OCI-LY7 (cell line): ENCODE results near the gene FRMD5. TPM values are rescaled to one million over a fixed set of nuclear protein-coding genes. Genes with fewer than 3 reads are reported as not detected.

Experiments
- BruUV-seq: library from RNA; stranded (reverse); fragments of 400-500 nt; replicated peaks from 2 replicates; lab custom pipeline; 2021; lab: Mats Ljungman, UMichigan
- CTCF ChIA-PET: fragments of 300-600 bp; sonication (Branson Sonifier 250); formaldehyde crosslinking; loops from one replicate; lab custom pipeline; 2022; ENCODE audit warnings: antibody characterized with exemption; ENCODE audit not compliant: unreplicated experiment; lab: Charles Lee
- POLR2A ChIA-PET: fragments of 300-600 bp; sonication (Branson Sonifier 250); formaldehyde crosslinking; loops from one replicate; lab custom pipeline; 2022; ENCODE audit warnings: antibody characterized with exemption; lab: Charles Lee
- DNase-seq: peaks from one replicate; pipeline ENCODE4 v3.0.0-alpha.2; 2015; ENCODE audit warnings: low spot score
- H2AFZ ChIP-seq: fragments of 200-600 bp; sonication (generic), shearing (Covaris generic); 2 replicates; pipeline ENCODE4 v1.6.1; 2014; ENCODE audit warnings: mild to moderate bottlenecking, antibody characterized with exemption, low read length, moderate library complexity
- H3K27ac ChIP-seq: fragments of 200-600 bp; sonication (generic); 2 replicates; pipeline ENCODE4 v1.5.1; 2014; ENCODE audit warnings: mixed run types, low read depth, mild to moderate bottlenecking, moderate library complexity, low read length, inconsistent platforms; ENCODE audit not compliant: poor library complexity, severe bottlenecking
- H3K36me3 ChIP-seq: fragments of 200-600 bp; sonication (generic); 2 replicates; pipeline ENCODE4 v1.6.1; 2014; ENCODE audit warnings: mild to moderate bottlenecking, antibody characterized with exemption, low read length, moderate library complexity, mixed read lengths; ENCODE audit not compliant: insufficient read depth
- H3K4me1 ChIP-seq: fragments of 200-600 bp; sonication (generic); 2 replicates; pipeline ENCODE4 v1.5.1; 2014; ENCODE audit warnings: mild to moderate bottlenecking, low read length; ENCODE audit not compliant: insufficient read depth, poor library complexity, severe bottlenecking
- H3K4me2 ChIP-seq: fragments of 200-600 bp; sonication (generic); 2 replicates; pipeline ENCODE4 v1.6.1; 2014; ENCODE audit warnings: mild to moderate bottlenecking, low read length
- H3K4me3 ChIP-seq: fragments of 200-600 bp; sonication (generic); 2 replicates; pipeline ENCODE4 v1.5.1; 2014; ENCODE audit warnings: mild to moderate bottlenecking, low read depth, low read length; ENCODE audit not compliant: poor library complexity, severe bottlenecking
- H3K79me2 ChIP-seq: fragments of 200-600 bp; sonication (generic); 2 replicates; pipeline ENCODE4 v1.6.1; 2016; ENCODE audit warnings: low read depth, mild to moderate bottlenecking, low read length, moderate library complexity, mixed read lengths; ENCODE audit not compliant: insufficient read depth
- H3K9me2 ChIP-seq: fragments of 200-600 bp; sonication (generic); 2 replicates; pipeline ENCODE4 v1.6.1; 2016; ENCODE audit warnings: mild to moderate bottlenecking, low read length, mixed read lengths; ENCODE audit not compliant: insufficient read depth
- H3K9me3 ChIP-seq: fragments of 200-600 bp; sonication (generic); 2 replicates; pipeline ENCODE4 v1.6.1; 2014; ENCODE audit warnings: mild to moderate bottlenecking, mixed run types, low read length, mixed read lengths
- H4K20me1 ChIP-seq: fragments of 200-600 bp; sonication (generic); 2 replicates; pipeline ENCODE4 v1.6.1; 2014; ENCODE audit warnings: mild to moderate bottlenecking, antibody characterized with exemption, low read length, moderate library complexity, mixed read lengths; ENCODE audit not compliant: insufficient read depth
- EZH2phosphoT487 ChIP-seq: fragments of 200-600 bp; sonication (generic); IDR thresholded peaks from 2 replicates; pipeline ENCODE4 v1.6.1; 2018; ENCODE audit warnings: low read depth, borderline replicate concordance, mild to moderate bottlenecking, mixed run types, antibody characterized with exemption, low read length, moderate library complexity, mixed read lengths
- intact Hi-C: fragments of 100-400 bp; cut with micrococcal nuclease; formaldehyde crosslinking; loops from one replicate; pipeline ENCODE4 v1.10.0; 2022; ENCODE audit not compliant: unreplicated experiment
- total RNA-seq, 2 experiments: library from RNA; depleted of rRNA in 1 of 2; stranded (reverse); fragments of >200 nt in 1 of 2; shearing (Covaris generic) in 1 of 2; gene quantifications; 2 replicates each; pipeline ENCODE4 v1.2.3, GENCODE V29; 2014 to 2022
- TF ChIP-seq, protein P1 (sequence below): fragments of 200-600 bp; sonication (generic); conservative IDR thresholded peaks from 2 replicates; pipeline ENCODE4 v1.5.1; 2014; ENCODE audit warnings: mild to moderate bottlenecking, antibody characterized with exemption, low read length, moderate library complexity, mixed read lengths

The FRMD5 gene
- total RNA-seq, 2 experiments from 2014 or later: not detected

DNA sequence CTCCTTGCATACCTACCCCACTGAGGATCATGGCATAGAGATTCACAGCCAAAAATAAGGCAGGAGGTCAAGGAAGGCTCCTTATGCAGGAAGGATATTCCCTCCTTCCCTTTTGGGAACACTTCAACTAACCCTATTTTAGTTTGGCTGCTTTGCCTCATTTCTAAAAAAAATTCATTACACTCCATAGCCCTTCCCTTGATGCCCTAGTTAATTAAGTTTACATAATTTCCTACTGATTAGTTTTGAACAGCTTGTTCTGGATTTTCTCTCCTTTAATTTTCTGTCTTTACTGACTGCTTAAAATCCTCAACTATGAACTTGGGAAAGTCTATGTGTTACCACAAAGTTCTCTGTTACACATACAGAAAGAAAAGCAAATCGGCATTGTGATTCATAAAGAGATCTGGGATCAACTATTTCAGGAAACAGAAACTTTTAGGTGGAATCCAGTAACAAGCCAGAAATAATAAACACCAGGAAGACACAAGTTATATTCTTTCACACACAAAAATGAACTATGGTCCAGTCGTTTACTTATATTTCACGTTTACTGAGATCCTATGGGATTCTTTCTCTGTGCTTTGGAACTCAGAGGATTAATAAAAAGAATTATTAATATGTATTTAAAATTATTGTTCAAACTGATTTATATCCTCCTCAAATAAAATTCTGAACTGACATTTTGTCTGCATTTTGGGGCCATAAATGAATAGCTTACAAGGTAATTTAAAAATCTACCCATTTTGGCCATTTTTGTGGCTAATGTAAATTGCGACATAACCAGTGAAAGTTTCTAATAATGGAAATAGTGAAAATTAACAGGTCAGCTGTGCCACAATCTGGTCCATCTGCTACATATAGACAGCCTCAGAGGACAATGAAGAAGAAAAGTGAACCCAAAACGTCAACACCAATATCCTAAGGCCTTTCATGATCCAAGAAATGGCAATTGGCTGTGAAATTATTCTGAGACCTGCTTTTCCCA lies 113.8 kb downstream of the FRMD5 start:
- Histone ChIP-seq H3K4me1 (no peaks in the 10 kb centered on the region), H2AFZ (no peak overlapping the region), H3K79me2 (no peaks in the 10 kb centered on the region), H3K9me2 (no peaks in the 10 kb centered on the region), H4K20me1 (no peaks in the 10 kb centered on the region), H3K4me2 (no peak overlapping the region), H3K36me3 (no peaks in the 10 kb centered on the region), H3K4me3 (no peak overlapping the region), H3K27ac (no peak overlapping the region), H3K9me3 (no peaks in the 10 kb centered on the region; the same call in 1 of the 2 replicates)
- intact Hi-C loops: loop anchor here (5.0 kb wide), 1 partner anchor 51 kb away; no protein-coding TSS in a partner anchor
- no TSS peak for BruUV-seq
- CTCF ChIA-PET: no interaction called here
- TF ChIP-seq, protein P1, sequence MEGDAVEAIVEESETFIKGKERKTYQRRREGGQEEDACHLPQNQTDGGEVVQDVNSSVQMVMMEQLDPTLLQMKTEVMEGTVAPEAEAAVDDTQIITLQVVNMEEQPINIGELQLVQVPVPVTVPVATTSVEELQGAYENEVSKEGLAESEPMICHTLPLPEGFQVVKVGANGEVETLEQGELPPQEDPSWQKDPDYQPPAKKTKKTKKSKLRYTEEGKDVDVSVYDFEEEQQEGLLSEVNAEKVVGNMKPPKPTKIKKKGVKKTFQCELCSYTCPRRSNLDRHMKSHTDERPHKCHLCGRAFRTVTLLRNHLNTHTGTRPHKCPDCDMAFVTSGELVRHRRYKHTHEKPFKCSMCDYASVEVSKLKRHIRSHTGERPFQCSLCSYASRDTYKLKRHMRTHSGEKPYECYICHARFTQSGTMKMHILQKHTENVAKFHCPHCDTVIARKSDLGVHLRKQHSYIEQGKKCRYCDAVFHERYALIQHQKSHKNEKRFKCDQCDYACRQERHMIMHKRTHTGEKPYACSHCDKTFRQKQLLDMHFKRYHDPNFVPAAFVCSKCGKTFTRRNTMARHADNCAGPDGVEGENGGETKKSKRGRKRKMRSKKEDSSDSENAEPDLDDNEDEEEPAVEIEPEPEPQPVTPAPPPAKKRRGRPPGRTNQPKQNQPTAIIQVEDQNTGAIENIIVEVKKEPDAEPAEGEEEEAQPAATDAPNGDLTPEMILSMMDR: no peak
- no peak for TF ChIP-seq EZH2phosphoT487
- POLR2A ChIA-PET: no interaction called here
- no peak for DNase-seq

DNA sequence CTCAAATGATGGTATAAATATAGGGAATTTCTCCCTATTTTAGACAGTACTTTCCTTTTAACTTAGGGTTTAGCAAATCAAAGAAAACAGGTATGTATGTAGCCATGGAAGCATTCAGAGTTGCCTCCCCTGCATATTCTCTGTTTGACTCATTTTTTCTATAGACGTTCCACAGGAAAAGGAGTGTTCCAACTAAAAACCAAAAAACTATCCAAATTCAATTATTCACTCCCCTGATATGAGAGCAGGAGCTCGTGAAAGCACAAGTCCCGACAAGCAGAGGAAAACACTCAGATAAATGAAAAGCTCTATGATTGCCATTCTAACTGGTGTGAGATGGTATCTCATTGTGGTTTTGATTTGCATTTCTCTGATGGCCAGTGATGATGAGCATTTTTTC lies 119.5 kb downstream of the FRMD5 start:
- H3K9me2 ChIP-seq: no peaks in the 10 kb centered on the region
- ChIA-PET POLR2A (no interaction called here), CTCF (no interaction called here)
- no peak for DNase-seq
- intact Hi-C loops: no loop called here
- no peaks in the 10 kb centered on the region for H3K4me1 ChIP-seq
- H3K79me2 ChIP-seq: no peaks in the 10 kb centered on the region
- H3K9me3 ChIP-seq: no peaks in the 10 kb centered on the region; the same call in 1 of the 2 replicates
- no peak overlapping the region for H2AFZ ChIP-seq
- H3K4me3 ChIP-seq: no peak overlapping the region
- no peaks in the 10 kb centered on the region for H4K20me1 ChIP-seq
- no TSS peak for BruUV-seq
- H3K27ac ChIP-seq: no peak overlapping the region
- TF ChIP-seq, protein P1: no peak
- no peaks in the 10 kb centered on the region for H3K36me3 ChIP-seq
- H3K4me2 ChIP-seq: no peak overlapping the region

DNA sequence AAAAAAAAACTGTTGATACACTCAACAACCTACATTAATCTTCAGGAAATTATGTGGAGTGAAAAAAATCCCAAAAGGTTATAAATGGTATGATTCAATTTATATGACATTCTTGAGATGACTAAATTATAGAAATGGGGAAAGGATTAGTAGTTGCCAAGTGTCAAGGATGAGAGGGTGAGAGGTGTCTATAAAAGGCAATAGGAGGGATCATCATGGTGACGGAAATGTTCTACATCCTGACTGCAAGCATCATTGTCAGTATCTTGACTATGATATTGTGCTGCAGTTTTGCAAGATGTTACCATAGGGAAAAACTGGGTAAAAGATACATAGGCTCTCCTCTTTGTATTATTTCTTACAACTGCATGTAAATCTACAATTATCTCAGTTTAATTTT lies 125.6 kb downstream of the FRMD5 start:
- intact Hi-C loops: no loop called here
- Histone ChIP-seq H4K20me1 (no peaks in the 10 kb centered on the region), H3K4me1 (no peaks in the 10 kb centered on the region), H3K36me3 (no peaks in the 10 kb centered on the region), H3K79me2 (no peaks in the 10 kb centered on the region), H3K4me2 (no peak overlapping the region), H3K27ac (no peak overlapping the region), H3K9me3 (no peaks in the 10 kb centered on the region), H2AFZ (no peak overlapping the region), H3K9me2 (no peaks in the 10 kb centered on the region), H3K4me3 (no peak overlapping the region)
- no peak for TF ChIP-seq EZH2phosphoT487
- TF ChIP-seq, protein P1: no peak
- DNase-seq: no peak
- ChIA-PET CTCF (no interaction called here), POLR2A (interaction anchor here (1.4 kb wide), 1 partner anchor 9 kb away, joined by 7 read pairs; no protein-coding TSS in a partner anchor)
- no TSS peak for BruUV-seq
